ENCODE data around the gene MTO1. TPM values are rescaled to one million over a fixed set of nuclear protein-coding genes. Genes with fewer than 3 reads are reported as not detected.
"Not testable (repeated sequence)": the region's sequence is repeated elsewhere in the genome, so short reads cannot be mapped to it uniquely, and the experiment has no call there.

The MTO1 gene
- total RNA-seq, 4 donors from 2014 or later: 12.9 to 34.3 (median 23.9) TPM

DNA sequence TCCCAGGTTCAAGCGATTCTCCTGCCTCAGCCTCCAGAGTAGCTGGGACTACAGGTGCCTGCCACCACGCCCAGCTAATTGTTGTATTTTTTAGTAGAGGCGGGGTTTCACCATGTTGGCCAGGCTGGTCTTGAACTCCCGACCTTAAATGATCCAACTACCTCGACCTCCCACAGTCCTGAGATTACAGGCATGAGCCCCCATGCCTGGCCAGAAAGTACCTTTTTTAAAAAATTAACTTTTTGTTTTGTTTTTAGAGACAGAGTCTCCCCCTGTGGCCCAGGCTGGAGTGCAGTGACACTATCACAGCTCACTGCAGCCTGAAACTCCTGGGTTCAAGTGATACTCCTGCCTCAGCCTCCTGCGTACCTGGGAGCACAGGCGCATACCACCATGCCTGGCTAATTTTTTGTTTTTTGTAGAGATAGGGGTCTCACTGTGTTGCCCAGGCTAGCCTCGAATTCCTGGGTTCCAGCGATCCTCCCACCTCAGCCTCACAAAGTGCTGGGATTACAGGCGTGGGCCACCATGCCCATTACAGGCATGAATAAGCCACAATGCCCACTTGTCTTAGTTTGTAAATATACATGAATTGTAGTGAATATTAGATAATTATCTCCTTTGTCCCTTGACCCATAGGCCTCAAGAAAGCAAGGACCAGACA lies 76.7 kb downstream of the MTO1 start:
- TF ChIP-seq, protein P1, sequence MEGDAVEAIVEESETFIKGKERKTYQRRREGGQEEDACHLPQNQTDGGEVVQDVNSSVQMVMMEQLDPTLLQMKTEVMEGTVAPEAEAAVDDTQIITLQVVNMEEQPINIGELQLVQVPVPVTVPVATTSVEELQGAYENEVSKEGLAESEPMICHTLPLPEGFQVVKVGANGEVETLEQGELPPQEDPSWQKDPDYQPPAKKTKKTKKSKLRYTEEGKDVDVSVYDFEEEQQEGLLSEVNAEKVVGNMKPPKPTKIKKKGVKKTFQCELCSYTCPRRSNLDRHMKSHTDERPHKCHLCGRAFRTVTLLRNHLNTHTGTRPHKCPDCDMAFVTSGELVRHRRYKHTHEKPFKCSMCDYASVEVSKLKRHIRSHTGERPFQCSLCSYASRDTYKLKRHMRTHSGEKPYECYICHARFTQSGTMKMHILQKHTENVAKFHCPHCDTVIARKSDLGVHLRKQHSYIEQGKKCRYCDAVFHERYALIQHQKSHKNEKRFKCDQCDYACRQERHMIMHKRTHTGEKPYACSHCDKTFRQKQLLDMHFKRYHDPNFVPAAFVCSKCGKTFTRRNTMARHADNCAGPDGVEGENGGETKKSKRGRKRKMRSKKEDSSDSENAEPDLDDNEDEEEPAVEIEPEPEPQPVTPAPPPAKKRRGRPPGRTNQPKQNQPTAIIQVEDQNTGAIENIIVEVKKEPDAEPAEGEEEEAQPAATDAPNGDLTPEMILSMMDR (IDR thresholded peaks at IDR 0.05): no peak
- TF ChIP-seq EP300 (IDR thresholded peaks at IDR 0.05) (no peak), POLR2AphosphoS5 (IDR thresholded peaks at IDR 0.05) (no peak), POLR2A (IDR thresholded peaks at IDR 0.05) (no peak)
- H3K27me3 ChIP-seq: no peaks in the 10 kb centered on the region
- no peaks in the 10 kb centered on the region for H3K4me1 ChIP-seq
- no peak overlapping the region for H3K4me3 ChIP-seq
- no peak overlapping the region for H3K27ac ChIP-seq
- DNase-seq (ENCODE audit: low spot score in 2 of 2): no peak
- H3K36me3 ChIP-seq: no peaks in the 10 kb centered on the region
- no peaks in the 10 kb centered on the region for H3K9me3 ChIP-seq
- 94% methylated on average over 10 of the region's 10 CpGs for WGBS

DNA sequence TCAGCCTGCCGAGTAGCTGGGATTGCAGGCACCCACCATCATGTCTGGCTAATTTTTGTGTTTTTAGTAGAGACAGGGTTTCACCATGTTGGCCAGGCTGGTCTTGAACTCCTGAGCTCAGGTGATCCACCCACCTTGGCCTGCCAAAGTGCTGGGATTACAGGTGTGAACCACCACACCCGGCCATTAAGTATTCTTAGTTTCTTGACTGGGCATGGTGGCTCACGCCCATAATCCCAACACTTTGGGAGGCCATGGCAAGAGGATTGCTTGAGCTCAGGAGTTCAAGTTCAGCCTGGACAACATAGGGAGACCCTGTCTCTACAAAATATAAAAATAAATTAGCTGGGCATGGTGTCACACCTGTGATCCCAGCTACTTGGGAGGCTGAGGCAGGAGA lies 80.9 kb downstream of the MTO1 start:
- H3K9me3 ChIP-seq; H3K27ac ChIP-seq; H3K27me3 ChIP-seq; H3K36me3 ChIP-seq; H3K4me1 ChIP-seq; H3K4me3 ChIP-seq; DNase-seq (ENCODE audit: low spot score in 2 of 2): not testable (repeated sequence)
- WGBS: 96% methylated on average over 3 of the region's 3 CpGs

DNA sequence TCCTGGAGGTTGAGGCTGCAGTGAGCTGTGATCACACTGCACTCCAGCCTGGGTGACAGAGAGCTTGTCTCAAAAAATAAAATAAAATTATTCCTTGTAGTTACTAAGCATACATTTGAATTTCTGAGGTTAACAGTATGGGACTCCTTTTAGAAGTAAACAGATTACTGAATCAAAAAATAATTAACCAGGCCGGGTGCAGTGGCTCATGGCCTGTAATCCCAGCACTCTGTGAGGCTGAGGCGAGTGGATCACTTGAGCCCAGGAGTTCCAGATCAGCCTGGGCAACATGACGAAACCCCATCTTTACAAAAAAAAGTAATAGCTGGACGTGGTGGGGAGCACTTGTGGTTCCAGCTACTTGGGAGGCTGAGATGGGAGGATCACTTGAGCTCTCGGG lies 81.4 kb downstream of the MTO1 start:
- H3K4me3 ChIP-seq: no peak overlapping the region
- no peaks in the 10 kb centered on the region for H3K27me3 ChIP-seq
- 94% methylated on average over 5 of the region's 5 CpGs for WGBS
- no peak overlapping the region for H3K27ac ChIP-seq
- no peak for DNase-seq (ENCODE audit: low spot score in 2 of 2)
- no peaks in the 10 kb centered on the region for H3K9me3 ChIP-seq
- no peaks in the 10 kb centered on the region for H3K36me3 ChIP-seq
- TF ChIP-seq EP300 (IDR thresholded peaks at IDR 0.05) (no peak), POLR2AphosphoS5 (IDR thresholded peaks at IDR 0.05) (no peak), POLR2A (IDR thresholded peaks at IDR 0.05) (no peak)
- TF ChIP-seq, protein P1 (IDR thresholded peaks at IDR 0.05): no peak
- no peaks in the 10 kb centered on the region for H3K4me1 ChIP-seq

DNA sequence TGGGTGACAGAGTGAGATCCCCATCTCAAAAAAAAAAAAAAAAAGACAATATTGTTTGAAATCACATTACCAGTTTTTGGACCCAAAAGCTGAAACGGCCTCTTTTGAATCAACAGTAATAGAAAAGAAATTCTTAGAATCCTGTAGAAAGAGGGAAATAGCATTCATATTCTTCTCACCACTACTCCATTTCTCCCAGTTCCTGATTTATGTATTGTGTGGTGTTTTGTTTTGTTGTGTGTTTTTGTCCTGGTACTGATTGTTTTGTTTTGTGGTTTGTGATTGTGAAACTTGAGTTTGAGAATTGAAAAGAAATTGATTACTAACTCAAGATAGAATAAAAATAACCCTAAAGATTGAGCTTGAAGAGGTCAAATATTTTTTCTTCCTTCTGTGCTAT lies 85.5 kb downstream of the MTO1 start:
- Histone ChIP-seq H3K4me1 (no peaks in the 10 kb centered on the region), H3K4me3 (no peak overlapping the region), H3K27me3 (no peaks in the 10 kb centered on the region), H3K36me3 (no peaks in the 10 kb centered on the region), H3K27ac (no peak overlapping the region), H3K9me3 (no peaks in the 10 kb centered on the region)
- DNase-seq (ENCODE audit: low spot score in 2 of 2): no peak
- 85% methylated on average over 1 of the region's 1 CpG for WGBS
- TF ChIP-seq POLR2A (IDR thresholded peaks at IDR 0.05) (no peak), EP300 (IDR thresholded peaks at IDR 0.05) (no peak), POLR2AphosphoS5 (IDR thresholded peaks at IDR 0.05) (no peak)
- TF ChIP-seq, protein P1 (IDR thresholded peaks at IDR 0.05): no peak

DNA sequence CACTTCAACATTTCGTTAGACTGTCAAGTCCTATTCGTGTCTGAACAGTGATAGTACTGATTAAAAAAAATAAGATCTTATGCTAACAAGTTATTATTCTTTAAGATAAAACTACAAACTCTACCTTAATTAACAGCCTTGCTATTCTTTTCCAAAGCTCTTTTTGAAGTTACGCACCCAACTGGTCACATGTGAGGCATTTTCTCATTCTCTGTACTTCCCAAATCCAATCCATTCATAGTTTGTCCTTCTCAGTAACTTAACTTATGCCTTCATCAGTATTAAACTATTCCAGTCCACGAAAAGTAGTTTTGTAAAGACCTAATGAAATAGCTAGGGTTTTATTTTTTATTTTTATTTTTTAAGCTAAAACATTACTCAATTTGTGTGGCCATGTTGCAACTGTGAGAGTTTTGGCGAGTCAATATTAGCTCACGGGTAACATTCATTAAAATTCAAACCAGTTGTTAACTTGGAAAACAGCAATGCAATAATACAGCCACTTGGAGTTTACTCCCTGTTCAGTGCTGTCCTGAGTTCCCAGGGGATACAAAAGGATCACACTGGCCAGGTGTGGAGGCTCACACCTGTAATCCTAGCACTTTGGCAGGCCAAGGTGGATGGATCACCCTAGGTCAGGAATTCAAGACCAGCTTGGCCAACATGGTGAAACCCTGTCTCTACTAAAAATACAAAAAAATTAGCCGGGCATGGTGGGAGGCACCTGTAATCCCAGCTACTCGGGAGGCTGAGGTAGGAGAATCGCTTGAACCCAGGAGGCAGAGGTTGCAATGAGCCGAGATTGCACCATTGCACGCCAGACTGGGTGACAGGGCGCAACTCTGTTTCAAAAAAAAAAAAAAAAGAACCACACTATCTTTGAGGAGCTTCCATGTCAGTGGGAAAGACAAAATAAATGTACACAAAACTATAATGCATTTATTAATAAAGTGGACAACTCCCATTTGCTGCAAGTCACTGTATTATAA lies 87.2 kb downstream of the MTO1 start:
- WGBS: 88% methylated on average over 12 of the region's 12 CpGs
- no peaks in the 10 kb centered on the region for H3K4me1 ChIP-seq
- H3K27me3 ChIP-seq: no peaks in the 10 kb centered on the region
- DNase-seq (ENCODE audit: low spot score in 2 of 2): no peak
- no peaks in the 10 kb centered on the region for H3K36me3 ChIP-seq
- TF ChIP-seq, protein P1 (IDR thresholded peaks at IDR 0.05): no peak
- TF ChIP-seq POLR2AphosphoS5 (IDR thresholded peaks at IDR 0.05): no peak
- TF ChIP-seq POLR2A (IDR thresholded peaks at IDR 0.05): no peak
- no peak for TF ChIP-seq EP300 (IDR thresholded peaks at IDR 0.05)
- no peaks in the 10 kb centered on the region for H3K9me3 ChIP-seq
- H3K27ac ChIP-seq: no peak overlapping the region
- H3K4me3 ChIP-seq: no peak overlapping the region

DNA sequence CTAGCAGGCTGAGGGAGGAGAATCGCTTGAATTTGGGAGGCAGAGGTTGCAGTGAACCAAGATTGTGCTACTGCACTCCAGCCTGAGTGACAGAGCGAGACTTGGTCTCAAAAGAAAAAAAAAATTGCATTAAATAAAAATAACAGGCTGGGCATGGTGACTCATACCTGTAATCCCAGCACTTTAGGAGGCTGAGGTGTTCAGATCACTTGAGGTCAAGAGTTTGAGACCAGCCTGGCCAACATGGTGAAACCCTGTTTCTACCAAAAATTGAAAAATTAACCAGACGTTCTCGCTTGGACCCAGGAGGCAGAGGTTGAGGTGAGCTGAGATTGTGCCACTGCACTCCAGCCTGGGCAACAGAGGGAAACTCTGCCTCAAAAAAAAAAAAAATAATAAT lies 89.6 kb downstream of the MTO1 start:
- H3K4me1 ChIP-seq; H3K27me3 ChIP-seq; H3K27ac ChIP-seq; H3K36me3 ChIP-seq; DNase-seq (ENCODE audit: low spot score in 2 of 2); H3K4me3 ChIP-seq; H3K9me3 ChIP-seq: not testable (repeated sequence)
- WGBS: 95% methylated on average over 4 of the region's 4 CpGs

DNA sequence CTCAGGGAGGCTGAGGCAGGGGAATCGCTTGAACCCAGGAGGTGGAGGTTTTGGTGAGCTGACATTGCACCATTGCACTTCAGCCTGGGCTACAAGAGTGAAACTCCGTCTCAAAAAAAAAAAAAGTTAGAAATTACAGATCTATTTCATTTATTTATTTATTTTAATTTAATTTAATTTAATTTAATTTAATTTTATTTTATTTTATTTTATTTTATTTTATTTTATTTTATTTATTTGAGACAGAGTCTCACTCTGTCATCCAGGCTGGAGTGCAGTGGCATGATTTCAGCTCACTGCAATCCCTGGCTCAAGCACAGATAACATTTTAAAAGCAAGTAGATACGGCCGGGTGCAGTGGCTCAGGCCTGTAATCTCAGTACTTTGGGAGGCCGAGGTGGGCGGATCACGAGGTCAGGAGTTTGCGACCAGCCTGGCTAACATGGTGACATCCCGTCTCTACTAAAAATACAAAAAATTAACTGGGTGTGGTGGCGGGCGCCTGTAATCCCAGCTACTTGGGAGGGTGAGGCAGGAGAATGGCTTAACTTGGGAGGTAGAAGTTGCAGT lies 93.9 kb downstream of the MTO1 start:
- H3K27me3 ChIP-seq; DNase-seq (ENCODE audit: low spot score in 2 of 2); H3K4me1 ChIP-seq; H3K27ac ChIP-seq; H3K4me3 ChIP-seq; H3K36me3 ChIP-seq; H3K9me3 ChIP-seq: not testable (repeated sequence)
- WGBS: 94% methylated on average over 11 of the region's 11 CpGs
